ENCODE measurements around the gene ROR1.

The ROR1 gene

DNA sequence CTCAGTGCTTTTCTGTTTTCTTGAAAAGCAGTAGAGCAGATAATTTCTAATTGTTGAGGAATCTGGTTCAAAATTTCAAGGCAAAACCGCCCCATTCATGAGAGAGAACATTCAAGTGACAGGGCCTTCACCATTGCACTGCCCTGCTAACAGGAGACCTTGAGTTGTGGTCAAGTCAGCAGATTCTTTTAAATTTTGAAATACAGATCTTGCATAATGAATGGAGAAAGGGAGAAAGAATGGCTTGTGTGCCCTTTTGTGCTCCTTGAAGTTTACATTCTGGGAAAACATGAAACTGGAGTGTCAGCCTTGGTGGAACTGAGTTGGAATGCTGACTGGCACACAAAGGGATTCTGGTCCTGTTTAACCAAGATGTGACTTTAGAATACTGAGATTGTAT is 265.1 kb downstream of the ROR1 start:
- no peak for DNase-seq

DNA sequence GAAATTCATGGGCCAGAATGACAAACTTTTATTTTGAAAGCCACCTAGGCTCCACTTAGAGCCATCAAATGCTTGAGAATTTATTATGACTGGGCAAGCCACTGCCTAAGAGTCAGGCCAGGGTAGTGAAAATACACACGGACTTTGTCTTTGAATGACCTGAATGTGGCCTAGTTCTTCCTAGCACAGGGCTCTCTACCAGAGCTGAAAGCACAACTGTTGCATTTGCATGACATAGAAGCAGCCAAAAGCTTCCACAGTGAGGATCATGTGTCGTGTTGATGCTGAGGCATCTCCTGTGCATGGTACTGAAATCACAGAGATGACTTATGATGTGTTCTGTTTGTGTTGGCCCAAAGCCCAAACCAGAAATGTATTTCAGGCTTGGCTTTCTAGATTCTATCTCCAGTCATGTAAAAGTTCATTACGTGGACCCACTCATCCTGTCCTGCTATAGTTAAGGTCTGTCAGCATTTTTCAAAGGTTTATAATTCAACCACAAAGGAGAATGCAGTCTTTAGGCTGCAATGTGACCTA is 265.6 kb downstream of the ROR1 start:
- DNase-seq: no peak

DNA sequence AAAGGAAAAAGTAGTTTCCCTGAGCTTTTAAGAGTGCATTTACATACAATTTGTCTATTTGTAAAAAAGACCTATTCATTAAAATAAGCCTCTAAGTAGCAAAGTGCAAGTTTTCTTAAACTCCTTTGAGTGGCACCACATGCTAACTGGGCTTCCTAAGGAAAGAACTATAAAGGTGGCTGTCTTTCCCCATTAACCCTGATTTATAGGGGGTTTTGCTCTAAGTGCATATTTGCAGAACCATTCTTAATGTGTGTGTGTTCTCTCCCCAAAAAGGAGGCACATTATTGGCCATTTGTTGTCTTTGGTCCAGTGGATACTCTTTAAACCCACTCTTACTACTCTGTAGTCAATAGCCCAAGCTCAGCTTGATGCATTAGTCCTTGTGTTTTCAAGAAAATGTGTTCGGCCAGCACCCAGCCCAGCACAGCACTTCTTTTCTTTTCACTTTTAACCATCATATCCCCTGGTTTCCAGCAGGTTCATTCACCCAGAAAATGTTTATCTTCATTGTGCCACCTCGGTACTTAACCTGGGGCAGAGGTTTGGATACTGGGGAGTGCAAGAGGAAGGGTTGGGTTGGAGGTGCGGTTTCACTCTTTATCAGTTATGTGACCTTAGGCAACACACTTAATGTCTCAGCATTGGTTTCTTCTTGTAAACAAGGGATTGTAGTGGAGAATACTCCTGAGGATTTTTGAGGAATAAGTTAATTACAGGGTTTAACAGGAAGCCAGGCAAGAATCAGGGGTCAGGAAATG is 267.7 kb downstream of the ROR1 start:
- no peak for DNase-seq

DNA sequence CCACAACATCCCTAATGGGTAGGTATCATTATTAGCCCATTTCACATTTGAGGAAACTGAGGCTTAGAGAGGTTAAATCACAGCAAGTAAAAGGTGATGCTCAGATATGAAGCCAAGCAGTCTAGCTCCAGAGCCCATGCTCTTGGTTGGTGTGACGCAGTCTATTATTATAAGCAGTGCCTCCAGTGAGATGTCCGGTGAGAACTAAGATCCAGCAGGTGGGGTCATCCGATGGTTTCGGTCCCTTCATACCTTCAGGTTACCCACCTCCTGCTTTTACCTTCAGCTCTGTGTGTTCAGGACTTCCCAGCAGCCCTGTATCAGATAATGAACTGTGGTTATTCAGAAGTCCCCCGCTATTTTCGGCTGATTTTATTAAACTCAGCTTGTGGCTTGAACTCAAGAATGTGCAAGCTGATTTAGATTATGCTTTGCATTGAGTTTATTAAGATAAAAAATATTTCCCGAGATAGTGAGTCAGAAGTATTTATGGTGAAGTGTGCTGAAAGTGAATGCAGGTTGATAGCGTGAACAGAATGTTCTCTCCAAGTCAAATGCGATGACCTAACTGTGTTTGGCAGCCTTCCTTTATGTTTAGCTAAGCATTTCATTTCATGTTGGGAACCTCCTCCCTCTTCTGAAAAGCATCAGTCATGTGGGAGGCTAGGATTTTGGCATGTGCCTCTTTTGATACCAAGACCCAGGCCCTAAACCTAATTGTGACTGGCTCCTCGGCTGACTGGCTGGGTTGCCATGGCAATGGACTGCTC is 268.7 kb downstream of the ROR1 start:
- DNase-seq: no peak

DNA sequence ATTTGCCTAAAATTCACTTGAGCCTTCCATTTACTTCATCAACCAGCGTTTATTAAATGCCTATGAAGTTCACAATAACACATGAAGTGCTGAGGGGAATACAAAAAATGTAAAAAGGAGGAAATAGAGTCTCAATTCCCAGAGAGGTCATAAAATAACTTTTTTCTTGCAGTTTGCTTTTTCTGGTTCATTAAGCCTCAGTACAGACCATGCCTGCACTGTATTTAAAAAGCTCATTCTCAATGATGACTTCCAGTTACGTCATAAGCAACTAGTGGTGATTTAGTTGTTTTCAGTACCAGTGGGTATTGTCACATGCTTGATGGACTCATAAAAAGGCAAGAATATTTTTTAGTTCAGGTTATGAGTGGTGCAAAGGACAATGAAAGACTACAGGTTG is 269.5 kb downstream of the ROR1 start:
- DNase-seq: no peak

DNA sequence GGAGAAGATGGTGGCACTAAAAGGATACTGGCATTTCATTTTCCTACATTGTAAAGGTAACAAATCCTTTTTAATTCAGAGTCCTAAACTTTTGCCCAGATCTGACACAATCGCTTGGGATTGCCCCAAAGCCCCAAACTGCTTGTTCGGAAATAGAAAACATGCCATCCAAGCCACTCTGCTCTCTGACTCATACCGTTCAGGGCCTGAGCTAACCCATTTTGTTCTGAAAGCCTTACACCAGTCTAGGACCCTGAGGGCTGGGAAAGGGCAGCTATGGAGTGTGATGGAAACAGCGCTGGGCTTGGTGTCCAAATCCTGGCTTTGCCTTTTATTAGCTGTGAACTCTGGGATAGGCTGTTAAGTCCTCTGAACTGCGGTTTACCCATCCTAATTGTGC is 270.2 kb downstream of the ROR1 start:
- DNase-seq: no peak

DNA sequence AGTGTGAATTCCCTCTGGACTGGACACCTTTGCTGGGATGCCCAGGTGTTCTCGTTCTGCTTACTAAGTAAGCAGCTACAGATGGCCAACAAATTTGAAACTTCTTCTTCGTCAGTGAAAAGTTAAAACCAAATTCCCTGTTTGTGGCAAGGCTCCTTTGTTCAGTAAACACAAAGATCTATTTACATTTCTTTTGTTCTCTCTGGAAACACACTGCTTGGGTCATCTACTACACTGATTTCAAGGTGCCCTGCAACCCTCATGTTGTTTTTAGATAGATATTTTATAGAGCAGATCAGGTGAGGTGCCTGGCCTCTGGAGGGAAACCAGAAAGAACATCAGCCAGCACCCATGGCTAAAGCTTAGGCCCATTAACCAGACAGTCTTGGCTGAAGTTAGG is 272.4 kb downstream of the ROR1 start:
- DNase-seq: no peak

DNA sequence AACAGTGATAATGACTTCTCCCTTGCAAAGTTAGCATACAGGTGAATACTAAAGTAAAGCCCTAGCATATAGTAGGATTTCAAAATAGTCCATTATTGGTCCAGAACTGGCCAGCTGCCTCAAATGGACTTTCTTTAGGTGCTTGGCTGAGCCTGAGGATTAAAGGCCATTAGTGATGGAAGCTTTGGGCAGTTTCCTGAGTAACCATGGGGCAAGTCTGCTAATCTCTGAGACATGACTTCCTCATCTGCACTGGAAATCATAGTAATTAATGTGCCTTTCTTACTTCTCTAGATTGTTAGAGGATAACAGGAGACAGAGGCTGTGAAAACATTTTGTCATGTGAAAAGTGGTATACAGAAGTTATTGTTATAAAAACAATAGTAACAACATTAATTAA is 273.1 kb downstream of the ROR1 start:
- no peak for DNase-seq

DNA sequence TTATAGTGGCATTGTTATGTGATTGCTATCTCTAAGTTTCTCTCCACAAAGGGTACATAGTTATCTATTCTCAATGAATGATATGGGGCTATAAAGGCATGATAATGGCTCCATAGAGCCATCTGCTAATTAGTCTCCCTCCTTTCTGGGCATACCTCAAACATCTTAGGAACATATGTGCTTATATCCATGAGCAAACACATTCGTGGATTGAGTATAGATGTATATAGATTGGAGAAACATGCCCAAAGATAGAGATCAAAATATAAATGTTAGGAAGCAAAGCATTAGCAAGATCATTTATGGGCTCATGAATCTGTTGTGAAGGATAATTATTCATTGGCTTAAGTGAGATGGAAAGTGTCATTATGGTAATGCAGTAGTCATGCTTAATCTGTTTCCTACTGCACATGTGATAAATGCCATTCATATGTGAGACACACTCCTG is 273.8 kb downstream of the ROR1 start:
- DNase-seq: no peak

DNA sequence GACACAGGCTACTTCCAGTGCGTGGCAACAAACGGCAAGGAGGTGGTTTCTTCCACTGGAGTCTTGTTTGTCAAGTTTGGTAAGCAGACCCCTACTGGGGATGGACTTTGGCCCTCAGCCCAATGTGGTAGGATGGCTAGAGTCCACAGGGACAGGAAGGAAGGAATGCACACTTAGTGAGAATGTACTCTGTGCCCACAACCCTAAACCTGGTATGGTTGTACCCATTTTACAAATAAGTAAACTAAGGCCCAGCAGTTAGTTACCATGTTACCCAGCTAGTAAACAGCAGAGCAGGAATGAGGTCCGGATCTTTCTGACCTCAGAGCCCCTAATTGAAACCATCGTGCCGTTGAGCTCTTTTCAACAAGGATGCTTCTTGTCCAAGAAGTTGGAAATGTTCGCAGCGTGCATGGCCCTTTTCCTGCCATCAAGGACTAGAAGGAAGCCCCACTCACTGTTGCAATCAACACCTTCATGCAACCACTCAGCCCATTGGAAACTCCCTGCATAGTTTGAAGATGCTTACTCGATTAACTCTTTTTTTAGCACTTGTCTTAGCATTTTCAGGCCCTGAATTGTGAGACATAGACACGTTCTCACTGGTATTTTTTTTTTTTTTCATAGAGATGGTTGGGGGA is 276.2 kb downstream of the ROR1 start:
- no peak for DNase-seq

DNA sequence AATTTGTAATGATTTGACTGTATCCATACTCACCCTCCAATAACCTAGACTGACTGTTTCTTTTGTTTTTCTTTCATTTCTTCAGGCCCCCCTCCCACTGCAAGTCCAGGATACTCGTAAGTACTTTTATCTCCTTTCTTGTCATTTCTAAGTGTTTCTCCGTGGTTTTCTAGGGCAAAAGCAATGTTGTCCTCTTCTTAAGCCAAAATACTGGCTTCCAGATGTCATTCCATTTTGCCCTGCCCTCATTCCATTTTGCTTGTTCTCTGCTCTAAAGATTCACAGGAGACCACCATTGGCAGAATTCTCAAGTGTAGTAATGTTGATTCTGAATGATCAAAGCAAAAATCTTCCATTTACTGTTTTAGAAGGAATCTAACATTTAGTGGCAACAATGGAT is 276.8 kb downstream of the ROR1 start:
- DNase-seq: no peak

DNA sequence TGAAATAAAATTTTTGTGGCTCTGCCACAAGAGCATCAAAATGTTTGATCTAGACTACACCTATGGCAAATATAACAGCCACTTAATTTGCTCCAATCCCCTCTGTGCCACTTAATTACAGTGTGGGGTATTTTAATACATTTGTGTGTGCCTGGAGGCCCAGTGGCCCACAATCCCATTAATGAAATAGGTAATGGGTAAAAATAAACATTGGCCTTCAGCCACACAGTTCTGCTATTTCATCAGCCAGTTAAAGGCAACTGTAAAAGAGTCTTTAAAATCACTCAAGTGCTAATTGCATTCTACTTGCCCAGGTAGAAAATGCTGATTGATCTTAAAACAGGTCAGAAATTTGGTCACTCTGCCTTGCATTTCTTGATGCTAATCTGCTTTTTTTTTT is 278.0 kb downstream of the ROR1 start:
- DNase-seq: no peak

DNA sequence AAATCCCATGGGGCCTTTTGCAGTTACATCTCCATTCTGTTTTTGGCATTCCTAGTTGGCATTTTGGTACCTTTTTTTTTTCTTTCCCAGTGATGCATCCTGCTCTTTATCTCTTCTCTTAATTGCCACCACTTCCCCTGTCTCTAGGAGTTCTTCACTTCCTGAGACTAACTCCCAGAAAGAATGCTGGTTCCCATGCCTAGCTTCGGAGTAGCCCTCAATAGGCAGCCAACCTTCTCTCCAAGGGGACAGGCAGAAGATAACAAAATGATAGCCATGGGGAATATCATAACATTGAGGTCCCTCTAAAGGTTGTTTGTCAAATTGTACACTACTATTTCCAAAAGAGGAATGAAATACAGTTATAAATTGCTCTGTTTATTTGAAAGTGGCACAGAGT is 279.0 kb downstream of the ROR1 start:
- no peak for DNase-seq

DNA sequence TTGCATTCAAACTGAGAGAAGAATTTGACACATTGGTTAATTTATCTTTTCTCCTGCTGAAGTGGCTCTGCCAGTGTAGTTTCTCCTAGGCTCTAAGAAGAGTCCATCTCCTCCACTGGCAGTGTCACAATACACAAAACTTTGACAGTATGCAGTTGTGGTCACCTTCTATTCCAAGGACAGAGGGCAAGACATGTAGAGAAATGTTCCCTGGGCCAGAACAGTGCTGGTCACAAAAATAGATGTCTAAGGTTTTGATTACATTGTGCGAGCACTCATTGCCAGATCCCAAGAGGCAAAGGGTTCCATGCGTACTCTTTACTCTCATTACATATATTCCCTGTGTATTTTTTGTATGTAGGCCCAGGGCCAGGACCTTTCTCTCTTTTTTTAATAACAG is 281.5 kb downstream of the ROR1 start:
- DNase-seq: no peak

DNA sequence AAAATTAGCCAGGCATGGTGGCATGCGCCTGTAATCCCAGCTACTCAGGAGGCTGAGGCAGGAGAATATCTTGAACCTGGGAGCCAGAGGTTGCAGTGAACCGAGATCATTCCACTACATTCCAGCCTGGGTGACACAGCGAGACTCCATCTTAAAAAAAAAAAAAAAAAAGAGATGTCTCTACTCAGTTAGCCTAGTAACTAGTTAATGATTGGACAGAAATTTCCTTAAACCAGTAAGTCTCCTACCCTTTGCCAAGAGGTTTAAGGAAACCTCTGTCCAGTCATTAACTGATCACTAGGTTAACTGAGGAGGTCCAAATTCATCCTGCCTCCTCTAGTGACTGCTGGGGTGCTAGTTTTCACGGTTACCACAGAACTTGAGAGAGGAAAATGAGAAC is 285.7 kb downstream of the ROR1 start:
- no peak for DNase-seq

DNA sequence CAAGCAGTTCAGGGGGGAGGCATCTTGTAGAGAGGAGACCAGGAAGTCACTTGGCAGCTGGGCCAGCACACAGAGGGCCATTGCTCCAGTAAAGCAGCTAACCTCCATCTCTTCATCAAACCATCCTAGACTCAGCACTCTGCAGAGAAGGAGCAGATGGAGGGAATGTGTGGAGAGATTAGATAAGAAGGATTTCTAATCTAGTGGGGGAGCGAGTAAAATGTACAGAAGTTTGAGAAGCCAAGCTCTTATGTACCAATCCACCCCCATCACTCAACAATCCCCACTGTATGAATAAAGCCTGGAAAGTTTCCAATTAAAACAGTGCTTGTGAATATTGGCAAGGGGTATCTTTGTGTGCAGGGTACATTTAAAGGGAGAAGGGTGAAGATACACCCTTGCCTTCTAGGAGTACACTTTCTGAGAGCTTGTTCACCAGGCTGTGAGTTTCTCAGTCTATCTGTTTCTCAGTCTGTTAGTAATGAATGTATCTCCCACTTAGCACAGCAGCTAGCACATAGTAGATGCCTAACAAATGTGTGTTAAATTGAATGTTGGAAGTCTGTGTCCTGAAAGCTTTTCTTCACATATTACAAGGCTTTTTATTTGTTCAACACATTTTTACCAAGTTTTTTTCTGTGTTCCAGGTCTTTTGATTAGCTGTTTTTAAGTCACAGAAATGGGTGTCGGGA is 286.9 kb downstream of the ROR1 start:
- no peak for DNase-seq

DNA sequence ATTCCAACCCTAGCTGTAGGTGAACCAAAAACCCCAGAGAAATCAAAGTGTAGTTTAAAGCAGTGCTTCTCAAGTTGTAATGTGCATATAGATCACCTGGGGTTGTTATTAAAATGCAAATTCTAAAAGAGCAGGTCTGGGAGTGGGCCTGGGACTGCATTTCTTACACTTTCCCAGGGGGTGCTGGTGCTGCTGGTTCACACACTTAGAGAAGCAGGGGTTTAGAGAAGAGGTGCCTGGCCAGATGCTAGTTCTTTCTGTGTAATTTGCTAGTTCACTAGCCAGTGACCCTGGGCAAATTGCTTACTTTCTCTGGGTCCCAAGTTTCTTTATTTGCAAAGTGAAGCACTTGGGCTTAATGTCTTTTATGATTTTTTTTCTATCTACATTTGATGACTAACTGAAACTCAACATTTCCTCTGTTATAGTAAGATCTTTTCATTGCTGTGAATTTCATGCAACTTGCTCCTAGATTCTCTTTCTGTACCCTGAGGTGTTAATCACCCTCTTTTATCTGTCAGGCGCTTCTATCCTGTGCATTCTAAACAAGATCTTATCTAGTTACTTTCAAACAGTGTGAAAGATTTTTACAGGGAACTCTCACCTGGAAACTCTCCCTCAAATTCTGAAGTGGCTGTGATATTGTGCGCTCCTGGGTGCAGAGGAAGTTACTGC is 287.8 kb downstream of the ROR1 start:
- no peak for DNase-seq

DNA sequence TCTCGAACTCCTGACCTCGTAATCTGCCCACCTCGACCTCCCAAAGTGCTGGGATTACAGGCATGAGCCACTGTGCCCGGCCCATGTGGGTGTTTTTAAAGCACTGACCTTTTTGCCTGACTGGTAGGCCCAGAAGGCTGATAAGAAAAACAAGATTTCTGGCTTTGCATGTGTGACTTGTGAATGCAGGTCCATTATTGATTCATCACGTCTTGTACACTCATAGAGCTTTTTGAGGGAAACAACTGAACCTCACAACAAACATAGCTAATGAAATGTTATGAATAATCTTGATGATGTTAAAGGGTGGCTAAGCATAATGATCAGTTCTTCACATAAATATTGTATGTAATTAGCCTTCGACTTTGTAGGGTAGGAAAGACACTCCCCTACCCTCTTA is 288.7 kb downstream of the ROR1 start:
- DNase-seq: no peak

DNA sequence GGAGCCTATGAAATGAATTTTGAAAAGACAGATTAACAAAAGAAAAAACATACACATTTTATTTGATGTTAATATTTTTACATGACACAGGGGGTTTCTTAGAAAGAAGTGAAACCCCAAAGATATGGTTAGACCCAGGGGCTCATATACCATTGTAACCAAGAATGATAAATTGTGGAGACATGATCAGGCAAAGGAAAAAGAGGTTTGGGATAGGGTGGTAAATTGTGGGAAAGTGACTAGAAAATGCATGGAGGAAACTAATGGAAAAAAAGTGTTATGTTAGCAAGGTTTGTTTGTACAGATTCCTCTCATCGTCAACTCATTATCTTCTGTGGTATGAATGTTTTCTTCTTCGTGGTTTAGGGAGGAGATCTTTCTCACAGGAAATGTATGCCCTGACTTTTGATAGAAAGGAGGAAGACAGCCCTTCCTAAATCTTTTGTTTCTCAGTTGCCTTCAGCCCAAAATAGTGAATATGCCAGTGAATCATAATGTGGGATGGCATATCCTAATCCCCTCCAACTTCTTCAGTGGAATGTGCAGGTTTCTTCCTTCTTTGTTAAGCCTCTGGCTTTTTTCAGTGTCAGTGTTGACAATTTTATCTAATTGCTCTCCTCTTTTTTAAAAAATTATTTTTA is 289.2 kb downstream of the ROR1 start:
- DNase-seq: no peak

DNA sequence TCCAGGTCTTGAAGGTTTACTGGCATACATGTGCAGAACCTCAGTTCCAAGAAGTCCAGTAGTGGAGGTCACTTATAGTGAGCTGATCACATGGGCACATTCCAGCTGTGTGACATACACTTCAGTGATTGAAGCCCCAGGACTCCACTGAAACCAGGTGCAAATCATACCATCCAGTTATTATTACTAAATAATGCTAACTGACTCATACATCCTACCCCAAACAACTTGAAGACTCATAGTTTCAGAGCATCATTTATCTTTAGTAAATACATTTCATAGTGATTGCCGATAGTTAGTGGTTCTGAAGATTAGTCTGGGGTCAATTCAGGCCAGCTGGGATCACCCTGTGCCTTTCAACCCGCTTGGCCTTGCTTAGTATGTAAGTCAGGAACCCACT is 291.8 kb downstream of the ROR1 start:
- DNase-seq: no peak

DNA sequence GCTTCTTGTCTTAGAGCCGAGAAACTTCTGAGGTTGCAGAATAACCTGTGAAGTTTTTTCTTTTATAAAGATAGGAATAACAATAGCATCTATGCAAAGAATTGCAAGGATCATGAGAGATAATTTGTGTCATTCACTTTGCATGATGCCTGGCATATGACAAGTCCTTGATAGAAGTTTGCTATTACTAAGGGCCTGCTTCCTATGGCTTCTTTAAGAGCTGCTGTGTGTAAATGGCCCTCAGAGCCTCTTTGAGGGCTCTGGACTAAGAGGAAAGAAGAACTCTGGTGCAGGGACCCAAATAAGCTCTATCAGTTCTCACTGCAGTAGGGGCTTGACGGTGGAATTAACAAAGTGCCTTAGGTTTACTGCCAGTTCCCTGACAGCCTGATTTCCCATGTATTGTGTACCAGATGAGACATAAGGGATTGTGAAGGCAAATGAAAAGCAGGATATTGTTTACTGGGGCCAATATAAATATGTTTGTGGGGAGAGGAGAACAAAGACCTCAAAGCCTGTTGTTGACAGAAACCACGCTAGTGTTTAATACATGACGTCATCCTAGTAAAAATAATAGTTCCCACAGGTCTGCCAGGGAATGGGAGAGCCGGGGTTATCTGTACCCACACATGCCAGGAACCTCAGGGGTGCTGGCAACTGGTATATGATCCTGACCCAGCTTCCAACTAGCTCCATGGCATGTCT is 298.4 kb downstream of the ROR1 start:
- DNase-seq: no peak

Measured in NCI-H187 treated with DMSO at 0.1 percent for 48 hours (cell line).